OCI-LY1 (cell line): Measurements from ENCODE around the gene YKT6.

Source experiments
- H2AFZ ChIP-seq: fragments of 200-600 bp; sonication (generic), shearing (Covaris generic); 2 replicates; pipeline ENCODE4 v1.6.0; 2014; ENCODE audit warnings: antibody characterized with exemption, mild to moderate bottlenecking, low read length
- H3F3A ChIP-seq: fragments of 200-600 bp; sonication (generic), shearing (Covaris generic); 2 replicates; pipeline ENCODE4 v1.6.0; 2014; ENCODE audit warnings: mild to moderate bottlenecking, antibody characterized with exemption, low read length, moderate library complexity; ENCODE audit not compliant: insufficient read depth
- H3K27ac ChIP-seq: fragments of 200-600 bp; sonication (generic); 2 replicates; pipeline ENCODE4 v1.5.1; 2014; ENCODE audit warnings: low read length, mixed run types, mild to moderate bottlenecking, low read depth; ENCODE audit not compliant: poor library complexity, severe bottlenecking
- H3K27me3 ChIP-seq: fragments of 200-600 bp; sonication (generic); 2 replicates; pipeline ENCODE4 v1.6.0; 2014; ENCODE audit warnings: antibody characterized with exemption, mild to moderate bottlenecking, low read length, moderate library complexity; ENCODE audit not compliant: insufficient read depth
- H3K36me3 ChIP-seq: fragments of 200-600 bp; sonication (generic); 2 replicates; pipeline ENCODE4 v1.6.1; 2014; ENCODE audit warnings: mild to moderate bottlenecking, antibody characterized with exemption, low read length, moderate library complexity, mixed read lengths; ENCODE audit not compliant: insufficient read depth
- H3K4me1 ChIP-seq: fragments of 200-600 bp; sonication (generic); 2 replicates; pipeline ENCODE4 v1.5.1; 2014; ENCODE audit warnings: mild to moderate bottlenecking, low read length, moderate library complexity; ENCODE audit not compliant: insufficient read depth, severe bottlenecking
- H3K4me2 ChIP-seq: fragments of 200-600 bp; sonication (generic), shearing (Covaris generic); 2 replicates; pipeline ENCODE4 v1.6.1; 2014; ENCODE audit warnings: low read length
- H3K4me3 ChIP-seq: fragments of 200-600 bp; sonication (generic); 2 replicates; pipeline ENCODE4 v1.5.1; 2014; ENCODE audit warnings: low read length, low read depth, mild to moderate bottlenecking, mixed read lengths; ENCODE audit not compliant: poor library complexity, severe bottlenecking
- H3K79me2 ChIP-seq: fragments of 200-600 bp; shearing (Covaris generic); 2 replicates; pipeline ENCODE4 v1.6.1; 2016; ENCODE audit warnings: mixed run types, low read length, mixed read lengths; ENCODE audit not compliant: insufficient read depth
- H3K9ac ChIP-seq: fragments of 200-600 bp; sonication (generic), shearing (Covaris generic); 2 replicates; pipeline ENCODE4 v1.6.1; 2014; ENCODE audit warnings: mild to moderate bottlenecking, low read length, mixed read lengths
- H3K9me2 ChIP-seq: fragments of 200-600 bp; sonication (generic), shearing (Covaris generic); 2 replicates; pipeline ENCODE4 v1.6.1; 2014; ENCODE audit warnings: low read depth, mild to moderate bottlenecking, low read length, mixed read lengths
- H3K9me3 ChIP-seq: fragments of 200-600 bp; shearing (Covaris generic); 2 replicates; pipeline ENCODE4 v1.6.1; 2014; ENCODE audit warnings: low read length, mixed read lengths
- H4K20me1 ChIP-seq: fragments of 200-600 bp; sonication (generic), shearing (Covaris generic); 2 replicates; pipeline ENCODE4 v1.6.0; 2016; ENCODE audit warnings: mild to moderate bottlenecking, low read length; ENCODE audit not compliant: insufficient read depth
- CTCF ChIP-seq: fragments of 200-600 bp; sonication (generic), shearing (Covaris generic); IDR thresholded peaks from 2 replicates; pipeline ENCODE4 v1.5.1; 2017; ENCODE audit warnings: mild to moderate bottlenecking, antibody characterized with exemption, low read length, moderate library complexity, mixed read lengths
- EZH2 ChIP-seq: fragments of 200-600 bp; sonication (generic), shearing (Covaris generic); IDR thresholded peaks from 2 replicates; pipeline ENCODE4 v1.8.0; 2017; ENCODE audit warnings: borderline replicate concordance, mixed run types, mild to moderate bottlenecking, antibody characterized with exemption, low read length, moderate library complexity, mixed read lengths

Gene YKT6

GRCh38 chr7:44227911-44228310 lies 27.1 kb downstream of the YKT6 start:
- no peak overlapping the region for H3K9ac ChIP-seq

GRCh38 chr7:44228571-44229350 lies 28.0 kb downstream of the YKT6 start:
- no peak overlapping the region for H2AFZ ChIP-seq
- TF ChIP-seq EZH2 (no peak), CTCF (no peak)
- H3F3A ChIP-seq: no peaks in the 10 kb centered on the region
- H3K9ac ChIP-seq: no peak overlapping the region
- peaks cover 33% of the 10 kb centered on the region for H3K27me3 ChIP-seq
- no peaks in the 10 kb centered on the region for H4K20me1 ChIP-seq
- no peak overlapping the region for H3K4me3 ChIP-seq
- H3K9me3 ChIP-seq: no peaks in the 10 kb centered on the region
- no peak overlapping the region for H3K4me2 ChIP-seq
- H3K36me3 ChIP-seq: no peaks in the 10 kb centered on the region
- no peaks in the 10 kb centered on the region for H3K4me1 ChIP-seq
- H3K79me2 ChIP-seq: no peaks in the 10 kb centered on the region
- no peaks in the 10 kb centered on the region for H3K9me2 ChIP-seq
- no peak overlapping the region for H3K27ac ChIP-seq

More at GRCh38 chr7:44227911-44228310, 27.1 kb downstream of the YKT6 start:
- TF ChIP-seq EZH2 (no peak), CTCF (no peak)
- Histone ChIP-seq H3F3A (no peaks in the 10 kb centered on the region), H3K9me2 (no peaks in the 10 kb centered on the region), H3K4me2 (no peak overlapping the region), H2AFZ (no peak overlapping the region), H3K36me3 (no peaks in the 10 kb centered on the region), H3K27me3 (peaks cover 25% of the 10 kb centered on the region), H3K27ac (no peak overlapping the region), H3K9me3 (no peaks in the 10 kb centered on the region), H3K79me2 (no peaks in the 10 kb centered on the region), H3K4me1 (no peaks in the 10 kb centered on the region), H4K20me1 (no peaks in the 10 kb centered on the region), H3K4me3 (no peak overlapping the region)

GRCh38 chr7:44229546-44230105 lies 28.8 kb downstream of the YKT6 start:
- Histone ChIP-seq H3F3A (no peaks in the 10 kb centered on the region), H3K9me2 (no peaks in the 10 kb centered on the region), H2AFZ (no peak overlapping the region), H3K9ac (no peak overlapping the region), H3K36me3 (no peaks in the 10 kb centered on the region), H3K4me2 (no peak overlapping the region), H3K27ac (no peak overlapping the region), H3K4me1 (no peaks in the 10 kb centered on the region), H3K79me2 (no peaks in the 10 kb centered on the region), H3K9me3 (no peaks in the 10 kb centered on the region), H3K27me3 (peaks cover 29% of the 10 kb centered on the region), H3K4me3 (no peak overlapping the region), H4K20me1 (no peaks in the 10 kb centered on the region)
- no peak for TF ChIP-seq CTCF
- TF ChIP-seq EZH2: no peak
